GM12891 (cell line): ENCODE measurements around the gene UBXN2A.
A peak's percentile ranks its signal among the peaks of the same experiment; 100 is the strongest.
"Not testable (repeated sequence)": the region's sequence is repeated elsewhere in the genome, so short reads cannot be mapped to it uniquely, and the experiment has no call there.

Experiments used
- DNase-seq: peaks from one replicate; pipeline ENCODE4 v3.0.0; 2011; ENCODE audit warnings: low spot score; ENCODE audit not compliant: insufficient read length
- FAIRE-seq: peaks from 2 replicates; lab custom pipeline; 2011; peaks lifted over from hg19 to GRCh38; lab: Jason Lieb, UNC
- PAX5 ChIP-seq: IDR thresholded peaks from 2 replicates; pipeline ENCODE4 v1.6.1; 2011; ENCODE audit warnings: low read length, moderate library complexity, mild to moderate bottlenecking; ENCODE audit not compliant: insufficient read depth, severe bottlenecking
- POLR2A ChIP-seq: IDR thresholded peaks from 2 replicates; pipeline ENCODE4 v1.6.1; 2011; ENCODE audit warnings: low read depth, low read length, control low read depth
- POLR2AphosphoS5 ChIP-seq: IDR thresholded peaks from 2 replicates; pipeline ENCODE4 v1.6.1; 2011; ENCODE audit warnings: low read depth, low read length, control low read depth
- POU2F2 ChIP-seq: IDR thresholded peaks from 2 replicates; pipeline ENCODE4 v1.6.1; 2011; ENCODE audit warnings: low read depth, mild to moderate bottlenecking, control low read depth, low read length, moderate library complexity
- SPI1 ChIP-seq: IDR thresholded peaks from 2 replicates; pipeline ENCODE4 v1.6.1; 2011; ENCODE audit warnings: low read depth, low read length, control low read depth
- TAF1 ChIP-seq: IDR thresholded peaks from 2 replicates; pipeline ENCODE4 v1.6.1; 2011; ENCODE audit warnings: low read depth, low read length, control low read depth

The UBXN2A gene

DNA sequence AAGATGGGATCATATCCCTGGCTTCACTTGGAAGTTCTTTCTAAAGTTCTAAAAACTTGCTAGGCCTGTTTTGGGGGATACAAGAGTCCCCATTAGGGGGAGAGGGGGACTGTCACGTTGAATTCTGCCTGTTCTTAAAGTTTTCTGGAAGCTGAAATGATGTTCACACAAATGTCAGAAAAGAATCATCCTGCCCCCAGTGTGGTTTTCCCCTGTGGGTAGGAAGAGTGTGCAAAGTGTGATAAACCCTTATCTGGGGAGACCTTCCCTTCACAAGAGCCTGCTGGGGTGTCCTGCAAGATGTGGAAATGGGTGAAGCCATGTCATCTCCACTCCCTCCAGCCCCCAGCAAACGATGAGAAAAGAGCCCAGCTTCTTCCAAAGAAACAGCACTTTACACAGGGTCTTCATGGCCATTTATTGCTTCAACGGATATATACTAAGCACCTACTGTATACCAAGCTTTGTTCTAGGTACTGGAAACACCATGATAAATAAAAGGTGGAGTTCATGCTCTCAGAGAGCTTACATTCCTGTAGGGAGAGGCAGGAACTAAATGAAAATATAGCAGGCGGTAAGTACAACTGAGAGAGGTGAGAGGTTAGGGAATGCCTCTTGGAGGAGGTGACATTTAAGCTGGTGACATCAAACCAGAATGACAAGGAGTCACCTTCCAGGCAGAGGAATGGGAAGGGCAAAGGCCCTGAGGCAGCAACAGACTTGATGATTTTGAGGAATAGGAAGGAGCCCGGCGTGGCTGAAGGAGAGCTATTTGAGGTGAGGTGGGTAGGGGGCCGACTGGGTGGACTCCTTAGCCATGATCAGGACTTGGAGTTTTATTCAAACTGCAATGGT lies 71.2 kb downstream of the UBXN2A start:
- FAIRE-seq (no peak), DNase-seq (no peak)
- TF ChIP-seq POLR2A (no peak), TAF1 (no peak), SPI1 (no peak), PAX5 (no peak), POU2F2 (no peak), POLR2AphosphoS5 (no peak)

DNA sequence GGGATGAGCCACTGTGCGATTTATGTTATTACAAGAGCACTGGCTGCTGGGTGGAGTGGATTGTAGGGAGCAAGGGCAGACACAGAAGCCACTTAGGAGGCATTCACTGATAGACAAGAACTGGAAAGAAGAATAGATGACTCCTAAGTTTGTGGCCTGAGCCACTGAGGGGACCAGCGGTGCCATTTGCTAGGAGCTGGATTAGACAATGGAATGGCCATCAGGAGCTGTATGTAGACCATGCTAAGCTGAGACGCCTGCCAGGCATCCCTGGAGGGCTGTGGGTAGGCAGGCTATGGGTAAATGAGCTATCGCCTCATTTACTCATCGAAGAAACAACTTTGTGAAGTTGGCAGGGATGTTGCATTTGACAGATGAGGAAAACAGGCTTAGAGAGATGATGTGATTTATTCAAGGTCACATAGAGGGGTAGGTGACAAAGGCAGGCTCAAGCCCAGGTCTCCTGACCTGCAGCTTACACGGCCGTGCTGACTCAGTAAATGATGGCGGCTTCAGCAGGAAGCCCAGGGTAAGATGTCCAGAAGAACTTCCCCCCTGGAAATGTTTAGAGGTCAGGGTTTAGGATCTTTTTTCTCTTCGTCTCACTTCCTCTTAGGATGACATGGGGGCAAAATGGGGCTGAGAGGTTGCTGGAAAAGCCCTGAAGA lies 72.4 kb downstream of the UBXN2A start:
- TF ChIP-seq SPI1 (peak; percentile 36; the same call in 1 of the 2 replicates), POU2F2 (no peak)
- FAIRE-seq (no peak), DNase-seq (no peak)

DNA sequence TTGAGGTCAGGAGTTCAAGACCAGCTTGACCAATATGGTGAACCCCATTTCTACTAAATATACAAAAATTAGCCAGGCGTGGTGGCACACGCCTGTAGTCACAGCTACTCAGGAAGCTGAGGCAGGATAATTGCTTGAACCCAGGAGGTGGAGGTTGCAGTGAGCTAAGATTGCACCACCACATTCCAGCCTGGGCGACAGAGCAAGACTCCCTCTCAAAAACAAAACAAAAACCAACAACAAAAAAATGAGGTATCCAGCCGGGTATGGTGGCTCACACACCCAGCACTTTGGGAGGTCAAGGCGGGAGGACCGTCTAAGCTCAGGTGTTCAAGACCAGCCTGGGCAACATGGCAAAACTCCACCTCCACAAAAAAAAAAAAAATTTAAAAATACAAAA lies 74.6 kb downstream of the UBXN2A start:
- not testable (repeated sequence) for DNase-seq, FAIRE-seq

DNA sequence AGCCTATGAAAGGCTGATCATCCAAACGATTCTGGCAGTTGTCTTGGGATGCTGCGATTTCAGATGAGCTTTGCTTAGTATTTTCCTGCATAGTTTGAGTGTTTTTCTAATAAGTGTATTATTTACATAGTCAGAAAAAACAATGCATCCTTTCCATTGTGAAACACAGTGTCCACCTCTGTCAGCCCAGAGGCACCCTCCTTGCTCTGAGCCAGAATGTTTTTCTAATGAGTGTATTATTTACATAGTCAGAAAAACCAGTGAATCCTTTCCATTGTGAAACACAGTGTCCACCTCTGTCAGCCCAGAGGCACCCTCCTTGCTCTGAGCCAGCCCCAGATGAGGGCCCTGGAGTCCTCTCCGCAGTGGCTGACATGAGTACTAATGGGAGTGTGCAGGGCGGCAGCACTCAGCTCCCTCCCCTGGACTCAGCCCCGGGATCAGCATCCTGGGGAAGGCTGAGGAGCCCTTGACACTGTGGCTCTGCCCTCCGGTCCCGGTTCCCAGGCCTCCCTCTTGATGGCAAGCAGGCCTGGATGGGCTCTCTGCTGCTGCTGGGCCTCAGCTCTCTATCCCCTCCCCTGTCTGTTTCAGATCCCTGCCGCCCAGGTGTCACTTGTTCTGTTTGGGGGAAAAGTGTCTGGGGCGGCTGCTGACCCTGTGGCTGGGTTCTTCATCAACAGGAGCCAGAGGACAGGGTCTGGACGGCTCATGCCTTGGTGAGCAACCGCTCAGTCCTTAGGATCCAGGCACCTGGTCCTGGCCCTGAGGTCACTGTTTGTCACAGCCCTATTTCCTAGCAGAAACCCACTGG lies 75.5 kb downstream of the UBXN2A start:
- TF ChIP-seq PAX5 (no peak), POLR2A (no peak), POLR2AphosphoS5 (no peak), SPI1 (no peak), TAF1 (no peak), POU2F2 (no peak)
- DNase-seq (no peak), FAIRE-seq (no peak)

DNA sequence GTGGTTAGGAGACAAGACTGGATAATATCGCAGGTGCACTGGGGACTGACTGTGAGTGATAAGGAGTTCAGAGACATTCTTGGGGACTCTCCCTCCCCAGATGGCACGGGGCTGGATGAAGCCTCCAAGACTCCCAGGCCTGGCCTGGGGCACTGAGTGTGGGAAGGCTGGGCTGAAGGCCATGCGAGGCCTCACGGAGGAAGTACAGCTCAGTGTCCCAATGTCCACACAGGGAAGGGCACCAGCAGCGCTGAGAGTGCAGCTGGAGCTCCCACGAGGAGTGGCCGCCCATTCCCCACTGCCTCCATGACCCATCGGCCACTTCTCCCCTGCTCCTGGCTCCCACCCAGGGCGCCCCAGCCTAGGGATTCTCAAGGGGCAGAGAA lies 76.1 kb downstream of the UBXN2A start:
- DNase-seq = no peak
- no peak for FAIRE-seq
- TF ChIP-seq TAF1 (no peak), POLR2AphosphoS5 (no peak), POU2F2 (no peak), POLR2A (no peak), SPI1 (no peak), PAX5 (no peak)

DNA sequence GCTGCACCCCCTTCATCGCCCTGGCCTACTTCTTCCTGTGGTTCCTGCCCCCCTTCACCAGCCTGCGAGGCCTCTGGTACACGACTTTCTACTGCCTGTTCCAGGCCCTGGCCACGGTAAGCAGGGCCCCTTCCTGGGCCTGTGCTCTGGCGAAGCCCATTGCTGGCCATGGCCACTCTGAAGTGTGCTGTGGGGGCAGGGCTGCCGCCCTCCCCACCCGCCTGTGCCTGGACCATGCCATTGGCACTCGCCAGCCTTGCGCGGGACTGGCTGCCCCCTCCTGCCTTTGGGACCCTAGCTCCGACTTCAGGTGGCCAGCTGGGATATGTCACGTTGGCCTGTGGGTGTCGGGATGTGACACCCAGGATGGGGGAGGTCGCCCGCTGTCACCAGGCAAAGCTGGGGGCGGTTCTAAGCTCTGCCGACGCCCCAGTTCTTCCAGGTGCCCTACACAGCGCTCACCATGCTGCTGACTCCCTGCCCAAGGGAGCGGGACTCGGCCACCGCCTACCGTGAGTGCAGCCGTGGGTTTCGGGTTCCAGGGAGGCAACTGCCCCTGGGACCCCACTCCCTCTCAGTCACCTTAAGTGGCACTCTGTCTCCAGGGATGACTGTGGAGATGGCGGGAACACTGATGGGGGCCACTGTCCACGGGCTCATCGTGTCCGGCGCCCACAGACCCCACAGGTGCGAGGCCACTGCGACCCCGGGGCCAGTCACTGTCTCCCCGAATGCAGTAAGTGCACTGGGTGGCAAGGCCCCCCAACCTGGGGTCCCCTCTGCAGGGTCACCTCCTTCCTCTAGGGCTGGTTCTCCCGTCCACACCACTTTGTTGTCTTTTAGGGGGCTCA lies 76.8 kb downstream of the UBXN2A start:
- no peak for DNase-seq
- FAIRE-seq = no peak
- TF ChIP-seq PAX5 (no peak), SPI1 (no peak), POLR2AphosphoS5 (no peak), POLR2A (no peak), TAF1 (no peak), POU2F2 (no peak)

DNA sequence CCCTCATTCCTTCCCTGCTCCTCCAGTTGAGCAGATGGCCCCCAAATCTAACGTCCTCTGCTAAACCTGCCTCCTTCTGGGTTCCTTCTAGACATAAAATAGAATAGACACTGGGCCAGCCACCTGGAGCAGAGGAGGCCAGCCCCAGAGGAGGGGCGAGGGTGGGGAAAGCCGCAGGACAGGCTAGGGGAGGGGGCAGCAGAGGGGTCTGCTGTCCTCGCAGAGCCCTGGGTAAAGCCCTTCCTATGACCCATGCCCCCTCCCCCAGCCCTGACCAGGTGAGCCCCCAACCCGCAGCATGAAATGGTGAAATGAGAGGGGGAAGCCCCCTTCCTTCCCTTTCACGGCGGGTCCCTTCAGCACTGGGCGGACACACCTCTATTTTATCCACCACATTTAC lies 77.4 kb downstream of the UBXN2A start:
- TF ChIP-seq POU2F2 = no peak
- no peak for TF ChIP-seq SPI1
- DNase-seq = no peak
- FAIRE-seq = no peak

DNA sequence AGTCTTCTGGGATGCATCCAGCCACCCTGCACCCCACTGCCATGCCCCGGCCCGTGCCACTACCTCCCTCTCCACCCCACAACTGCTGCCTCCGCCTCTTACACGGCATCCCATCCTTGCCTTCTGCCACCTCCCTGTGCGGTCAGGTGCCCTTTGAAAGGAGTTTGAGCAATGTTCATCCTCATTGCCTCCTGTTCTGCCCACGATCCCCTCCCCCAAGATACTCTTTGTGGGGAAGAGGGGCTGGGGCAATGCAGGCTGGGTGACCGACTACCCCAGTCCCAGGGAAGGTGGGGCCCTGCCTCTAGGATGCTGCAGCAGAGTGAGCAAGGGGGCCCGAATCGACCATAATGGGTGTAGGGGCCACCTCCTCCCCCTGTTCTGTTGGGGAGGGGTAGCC lies 78.0 kb downstream of the UBXN2A start:
- FAIRE-seq (no peak), DNase-seq (no peak)
- no peak for TF ChIP-seq PAX5
- no peak for TF ChIP-seq TAF1
- TF ChIP-seq POU2F2 = no peak
- no peak for TF ChIP-seq POLR2AphosphoS5
- TF ChIP-seq SPI1 = no peak
- TF ChIP-seq POLR2A = no peak

DNA sequence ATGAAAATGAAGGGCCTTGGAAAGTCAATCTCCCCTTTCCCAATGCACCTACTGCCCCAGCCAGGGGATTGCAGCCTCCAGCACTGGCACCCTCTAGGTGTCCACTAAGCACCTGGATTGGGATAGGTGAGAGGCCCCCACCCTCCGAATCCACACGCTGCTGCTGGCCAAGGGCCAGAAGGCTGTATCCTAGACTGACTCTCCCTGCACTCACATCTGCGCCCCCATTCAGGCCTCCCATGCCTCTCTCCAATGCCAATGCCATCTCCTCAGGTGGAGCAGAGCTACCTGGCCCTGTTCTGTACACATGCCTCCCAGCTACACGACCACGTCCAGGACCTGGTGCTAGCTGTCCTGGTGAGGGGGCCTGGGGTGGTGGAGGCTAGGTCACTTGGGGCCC lies 79.5 kb downstream of the UBXN2A start:
- no peak for TF ChIP-seq TAF1
- TF ChIP-seq POLR2AphosphoS5 = no peak
- no peak for TF ChIP-seq SPI1
- no peak for TF ChIP-seq POU2F2
- no peak for TF ChIP-seq POLR2A
- no peak for TF ChIP-seq PAX5
- DNase-seq (no peak), FAIRE-seq (no peak)

DNA sequence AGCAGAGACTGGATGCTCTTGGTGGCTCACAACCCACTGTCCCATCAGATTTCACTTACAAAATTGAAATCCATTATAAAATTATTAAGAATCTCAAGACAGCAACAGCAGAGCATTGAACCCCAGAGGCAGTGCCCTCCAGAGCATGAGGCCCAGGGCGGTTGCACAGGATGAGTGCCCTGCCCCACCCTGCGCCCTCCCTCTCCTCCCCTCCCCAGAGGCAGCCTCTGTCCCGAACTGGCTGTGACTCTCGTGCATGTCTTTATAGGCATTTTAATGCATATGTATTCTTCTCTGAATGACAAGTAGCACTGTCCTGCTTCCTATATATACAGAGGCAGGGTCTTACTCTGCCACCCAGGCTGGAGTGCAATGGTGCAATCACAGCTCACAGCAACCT lies 80.0 kb downstream of the UBXN2A start:
- FAIRE-seq (no peak), DNase-seq (no peak)
- TF ChIP-seq SPI1 = no peak
- no peak for TF ChIP-seq POLR2AphosphoS5
- TF ChIP-seq TAF1 = no peak
- no peak for TF ChIP-seq POU2F2
- no peak for TF ChIP-seq PAX5
- TF ChIP-seq POLR2A = no peak
